Epithelial cell of proximal tubule (primary cell): ENCODE data around the gene ST6GALNAC3. TPM values are rescaled to one million over a fixed set of nuclear protein-coding genes. Genes with fewer than 3 reads are reported as not detected.
"Not testable (repeated sequence)": the region's sequence is repeated elsewhere in the genome, so short reads cannot be mapped to it uniquely, and the experiment has no call there.

ENCODE experiments used
- DNase-seq: peaks from one replicate; pipeline ENCODE4 v3.0.0-alpha.2; 2011; ENCODE audit warnings: low read depth
- H3K4me3 ChIP-seq: 2 replicates; pipeline ENCODE4 v1.5.1; 2011; ENCODE audit warnings: low read depth, mild to moderate bottlenecking, low read length
- total RNA-seq: library from RNA; depleted of rRNA; stranded (reverse); fragments of >200 nt; gene quantifications from 2 replicates; pipeline ENCODE4 v1.2.3, GENCODE V29; 2015
- TF ChIP-seq, protein P1 (sequence below): conservative IDR thresholded peaks from 2 replicates; pipeline ENCODE4 v1.5.1; 2012; ENCODE audit warnings: low read depth, mild to moderate bottlenecking, low read length

Gene ST6GALNAC3
- total RNA-seq, 1 donor from 2014 or later = 0.75 TPM

DNA sequence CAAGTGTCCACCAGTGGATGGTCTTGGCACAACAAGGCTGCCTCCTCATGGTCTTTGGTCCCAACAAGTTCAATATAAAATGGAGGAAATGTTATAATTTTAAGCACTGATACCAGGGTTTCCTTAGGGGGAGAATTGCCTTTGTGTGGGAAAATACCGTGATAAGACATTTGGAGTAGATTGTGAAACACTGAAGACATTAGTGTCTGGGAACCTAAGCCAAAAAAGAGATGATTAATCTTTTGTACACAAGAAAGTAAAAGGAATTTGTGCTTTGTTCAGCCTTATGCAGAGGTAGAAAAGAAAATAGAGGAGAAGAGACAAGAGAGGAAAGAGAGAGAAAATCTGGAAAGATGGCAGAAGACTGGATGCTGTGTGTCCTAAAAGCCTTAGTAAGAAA is 36.1 kb downstream of the ST6GALNAC3 start:
- H3K4me3 ChIP-seq = no peak overlapping the region
- TF ChIP-seq, protein P1, sequence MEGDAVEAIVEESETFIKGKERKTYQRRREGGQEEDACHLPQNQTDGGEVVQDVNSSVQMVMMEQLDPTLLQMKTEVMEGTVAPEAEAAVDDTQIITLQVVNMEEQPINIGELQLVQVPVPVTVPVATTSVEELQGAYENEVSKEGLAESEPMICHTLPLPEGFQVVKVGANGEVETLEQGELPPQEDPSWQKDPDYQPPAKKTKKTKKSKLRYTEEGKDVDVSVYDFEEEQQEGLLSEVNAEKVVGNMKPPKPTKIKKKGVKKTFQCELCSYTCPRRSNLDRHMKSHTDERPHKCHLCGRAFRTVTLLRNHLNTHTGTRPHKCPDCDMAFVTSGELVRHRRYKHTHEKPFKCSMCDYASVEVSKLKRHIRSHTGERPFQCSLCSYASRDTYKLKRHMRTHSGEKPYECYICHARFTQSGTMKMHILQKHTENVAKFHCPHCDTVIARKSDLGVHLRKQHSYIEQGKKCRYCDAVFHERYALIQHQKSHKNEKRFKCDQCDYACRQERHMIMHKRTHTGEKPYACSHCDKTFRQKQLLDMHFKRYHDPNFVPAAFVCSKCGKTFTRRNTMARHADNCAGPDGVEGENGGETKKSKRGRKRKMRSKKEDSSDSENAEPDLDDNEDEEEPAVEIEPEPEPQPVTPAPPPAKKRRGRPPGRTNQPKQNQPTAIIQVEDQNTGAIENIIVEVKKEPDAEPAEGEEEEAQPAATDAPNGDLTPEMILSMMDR = no peak
- no peak for DNase-seq

DNA sequence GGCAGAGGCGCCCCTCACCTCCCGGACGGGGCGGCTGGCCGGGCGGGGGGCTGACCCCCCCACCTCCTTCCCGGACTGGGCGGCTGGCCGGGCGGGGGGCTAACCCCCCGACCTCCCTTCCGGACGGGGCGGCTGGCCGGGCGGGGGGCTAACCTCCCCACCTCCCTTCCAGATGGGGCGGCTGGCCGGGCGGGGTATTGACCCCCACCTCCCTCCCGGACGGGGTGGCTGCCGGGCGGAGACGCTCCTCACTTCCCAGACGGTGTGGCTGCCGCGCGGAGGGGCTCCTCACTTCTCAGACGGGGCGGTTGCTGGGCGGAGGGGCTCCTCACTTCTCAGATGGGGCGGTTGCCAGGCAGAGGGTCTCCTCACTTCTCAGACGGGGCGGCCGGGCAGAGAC is 37.8 kb downstream of the ST6GALNAC3 start:
- H3K4me3 ChIP-seq, DNase-seq: not testable (repeated sequence)

DNA sequence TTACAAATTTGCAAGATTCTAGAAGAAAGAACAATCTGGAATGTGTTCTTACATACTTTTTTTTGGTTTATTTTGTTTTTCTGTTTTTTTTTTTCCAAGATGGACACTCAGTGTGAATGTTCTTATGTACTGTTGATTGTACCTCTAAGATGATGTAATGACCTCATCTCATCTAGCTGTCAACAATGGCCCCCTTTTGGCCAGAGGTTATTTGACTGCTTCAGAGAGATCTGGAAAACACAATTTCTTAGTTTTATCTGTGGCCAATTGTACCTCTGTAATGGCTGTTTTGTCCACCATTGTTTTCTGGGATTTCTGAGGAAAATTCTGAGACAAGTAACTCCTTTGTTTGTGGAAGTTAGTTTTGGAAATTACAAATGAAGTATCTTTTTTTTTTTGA is 38.9 kb downstream of the ST6GALNAC3 start:
- no peak overlapping the region for H3K4me3 ChIP-seq
- TF ChIP-seq, protein P1 = no peak
- no peak for DNase-seq

DNA sequence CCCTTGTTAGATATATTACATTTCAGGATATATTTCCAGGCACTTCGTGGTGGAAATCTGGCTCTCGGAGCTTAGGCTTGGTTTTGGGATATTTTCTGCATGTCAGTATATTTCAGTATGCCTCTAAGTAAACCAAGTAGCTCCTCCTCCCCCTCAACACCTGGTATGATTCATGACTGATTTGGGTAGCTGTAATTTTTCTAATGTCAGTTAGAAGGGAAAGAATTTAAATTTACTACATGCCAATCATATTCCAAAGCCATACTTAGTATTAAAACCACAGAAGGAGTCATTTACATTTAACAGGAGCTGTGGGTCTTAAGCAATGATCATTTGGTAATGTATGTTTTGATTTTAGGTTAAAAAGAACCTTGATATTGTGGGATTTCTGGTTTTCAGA is 40.6 kb downstream of the ST6GALNAC3 start:
- H3K4me3 ChIP-seq = no peak overlapping the region
- TF ChIP-seq, protein P1 = no peak
- DNase-seq = no peak

DNA sequence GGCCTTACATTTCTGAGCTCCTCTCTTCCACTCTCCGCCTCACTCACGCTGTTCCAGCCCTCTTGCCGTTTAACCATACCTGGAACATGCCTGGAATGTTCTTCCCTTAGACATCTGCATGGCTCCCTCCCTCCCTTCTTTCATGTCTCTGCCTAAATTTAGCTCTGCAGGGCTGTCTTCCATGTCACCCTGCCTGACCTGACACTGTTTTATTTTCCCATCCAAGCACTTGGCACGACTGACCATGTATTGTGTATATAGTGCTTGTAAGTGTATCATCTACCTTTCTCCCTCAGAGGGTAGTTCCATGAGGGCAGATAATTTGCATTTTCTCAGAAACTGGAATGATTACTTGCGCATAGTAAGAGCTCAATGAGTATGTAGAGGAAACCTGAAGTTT is 47.3 kb downstream of the ST6GALNAC3 start:
- H3K4me3 ChIP-seq = no peak overlapping the region
- DNase-seq = no peak
- TF ChIP-seq, protein P1 = no peak

DNA sequence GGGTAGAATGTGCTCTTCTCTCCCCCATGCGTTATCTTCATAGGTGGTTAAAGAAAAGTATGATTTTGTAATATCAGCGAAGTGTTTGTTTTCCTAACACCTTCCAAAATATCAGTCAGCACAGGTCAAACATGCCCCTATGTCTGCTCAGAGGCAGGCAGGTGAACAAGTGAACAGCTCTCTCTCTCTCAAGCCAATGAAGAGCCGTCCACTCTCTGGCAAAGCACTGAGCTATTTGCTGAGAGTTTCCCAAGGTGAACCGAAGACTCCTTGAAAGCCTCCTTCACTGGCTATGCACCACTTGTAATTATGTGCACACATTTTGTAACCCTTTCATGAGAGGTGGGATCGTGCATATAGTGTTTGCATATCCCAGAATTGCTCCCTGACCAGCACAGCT is 47.7 kb downstream of the ST6GALNAC3 start:
- no peak for DNase-seq
- no peak overlapping the region for H3K4me3 ChIP-seq
- TF ChIP-seq, protein P1 = no peak

DNA sequence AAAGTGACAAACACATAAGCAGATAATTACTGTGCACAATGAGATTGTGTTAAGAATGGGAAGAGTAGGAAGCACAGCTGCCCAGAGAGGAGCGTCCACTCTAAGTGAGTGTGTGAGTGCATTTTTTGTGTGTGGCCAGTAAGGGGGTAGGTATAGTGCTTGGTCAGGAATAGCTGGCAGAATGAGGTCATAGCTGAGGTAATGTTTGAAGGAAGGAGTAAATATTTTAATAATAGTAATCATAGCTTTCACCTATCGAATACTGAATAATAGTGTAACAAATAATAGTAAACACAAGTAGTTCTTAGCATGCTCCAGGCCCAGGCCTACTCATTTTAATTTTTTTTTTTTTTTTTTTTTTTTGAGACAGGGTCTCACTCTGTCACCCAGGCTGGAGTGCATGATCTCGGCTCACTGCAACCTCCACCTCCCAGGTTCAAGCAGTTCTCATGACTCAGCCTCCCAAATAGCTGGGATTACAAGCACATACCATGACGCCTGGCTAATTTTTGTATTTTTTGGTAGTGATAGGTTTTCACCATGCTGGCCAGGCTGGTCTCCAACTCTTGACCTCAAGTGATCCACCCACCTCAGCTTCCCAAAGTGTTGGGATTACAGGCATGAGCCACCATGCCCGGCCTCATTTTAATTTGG is 49.0 kb downstream of the ST6GALNAC3 start:
- H3K4me3 ChIP-seq, DNase-seq: not testable (repeated sequence)

DNA sequence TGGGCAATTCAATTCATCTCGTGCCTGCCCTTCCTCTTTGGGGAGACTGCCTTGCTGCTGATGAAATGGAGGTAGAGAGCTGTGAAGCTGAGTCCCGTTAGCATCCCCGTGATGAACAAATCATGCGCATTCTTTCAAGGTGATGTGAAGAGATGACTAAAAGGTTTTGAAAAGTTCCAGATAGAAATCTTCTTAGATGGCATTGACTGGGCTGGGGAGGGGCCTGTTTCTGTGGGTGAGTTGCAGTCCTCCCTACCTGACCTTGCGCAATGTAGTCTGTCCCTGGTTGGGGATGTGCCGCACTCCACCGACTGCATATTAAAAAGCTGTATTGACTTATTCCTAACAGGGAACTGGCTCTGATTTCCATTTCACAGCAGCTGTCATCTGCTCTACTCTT is 49.6 kb downstream of the ST6GALNAC3 start:
- TF ChIP-seq, protein P1 = no peak
- H3K4me3 ChIP-seq = no peak overlapping the region
- DNase-seq = peak; percentile 57
